ENCODE measurements around the gene ARFGEF3. TPM values are rescaled to one million over a fixed set of nuclear protein-coding genes. Genes with fewer than 3 reads are reported as not detected.

The ARFGEF3 gene
- polyA plus RNA-seq, 4 donors, result 4.8 to 6.9 (median 6.3) TPM

DNA sequence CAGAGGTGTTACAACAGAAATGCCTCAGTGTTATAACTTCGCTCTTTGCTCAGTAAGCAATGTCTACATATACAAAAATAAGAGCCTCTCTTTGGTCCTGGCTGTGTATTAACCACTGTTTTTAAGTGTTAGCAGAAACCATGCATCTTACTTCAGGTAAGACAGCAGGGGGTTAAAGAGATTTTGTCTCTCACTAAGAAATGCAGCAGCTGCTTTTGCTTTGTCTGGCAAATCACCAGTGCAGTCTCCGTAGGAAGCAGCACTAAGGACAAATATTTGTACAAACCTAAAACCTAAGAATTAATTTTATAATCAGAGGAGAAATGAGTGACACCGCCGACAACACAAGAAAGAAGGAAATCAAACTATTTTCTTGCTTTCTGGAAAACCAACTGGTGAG, 216.7 kb downstream of the ARFGEF3 start:
- DNase-seq (ENCODE audit: low read depth in 4 of 4, low spot score in 2 of 4), result no peak

DNA sequence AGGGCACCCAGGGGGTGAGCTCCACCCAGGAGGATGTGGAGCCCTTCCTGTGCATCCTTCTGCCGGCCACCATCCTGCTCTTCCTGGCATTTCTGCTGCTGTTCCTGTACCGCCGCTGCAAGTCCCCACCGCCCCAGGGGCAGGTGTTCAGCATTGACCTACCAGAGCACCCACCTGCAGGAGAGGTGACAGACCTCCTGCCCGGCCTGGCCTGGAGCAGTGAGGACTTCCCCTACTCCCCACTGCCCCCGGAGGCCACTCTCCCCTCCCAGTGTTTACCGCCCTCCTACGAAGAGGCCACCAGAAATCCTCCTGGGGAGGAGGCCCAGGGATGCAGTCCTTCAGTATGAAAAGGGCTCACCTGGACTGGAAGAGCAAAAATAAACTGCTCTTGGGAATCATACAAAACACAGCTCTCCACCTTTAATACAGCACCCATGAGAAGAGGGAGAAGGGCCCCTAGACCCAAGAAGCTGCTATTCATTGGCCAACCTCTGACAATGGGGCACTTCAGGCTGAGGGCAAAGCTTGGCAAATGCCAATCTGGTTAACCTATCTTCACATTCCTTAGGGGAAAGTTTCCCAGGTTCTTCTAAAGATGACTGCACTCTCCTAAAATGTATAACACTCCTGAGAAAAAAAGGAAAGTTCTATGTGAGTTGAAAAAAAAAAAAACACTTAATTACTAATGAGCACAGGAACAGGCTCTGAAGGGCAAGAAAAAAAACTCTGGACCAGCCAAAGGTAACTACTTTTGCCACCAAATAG, 220.9 kb downstream of the ARFGEF3 start:
- DNase-seq (ENCODE audit: low read depth in 4 of 4, low spot score in 2 of 4), result no peak

DNA sequence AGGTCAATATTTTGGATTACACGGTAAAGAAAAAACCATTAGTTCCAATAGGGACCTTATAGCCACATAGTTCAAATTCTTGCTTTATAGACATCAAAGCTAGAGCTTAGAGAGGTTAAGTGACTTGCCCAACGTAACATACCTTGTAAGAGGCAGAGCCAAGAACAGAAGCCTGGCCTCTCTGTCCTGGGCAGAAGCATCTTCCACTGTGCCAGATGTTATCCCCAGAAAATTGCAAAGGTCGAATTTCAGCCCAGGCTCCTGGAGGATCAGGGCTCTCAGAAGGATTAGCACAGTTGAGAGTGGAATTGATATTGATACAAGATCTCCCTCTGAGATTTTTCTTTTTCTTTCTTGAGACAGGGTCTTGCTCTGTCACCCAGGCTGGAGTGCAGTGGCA, 222.0 kb downstream of the ARFGEF3 start:
- DNase-seq (ENCODE audit: low read depth in 4 of 4, low spot score in 2 of 4), result no peak

- DNase-seq (ENCODE audit: low read depth in 4 of 4, low spot score in 2 of 4), result no peak
Observed at GRCh38 chr6:138386897-138387296, 225.2 kb downstream of the ARFGEF3 start.

- DNase-seq (ENCODE audit: low read depth in 4 of 4, low spot score in 2 of 4), result no peak
Observed at GRCh38 chr6:138387577-138388368, 226.0 kb downstream of the ARFGEF3 start.

- DNase-seq (ENCODE audit: low read depth in 4 of 4, low spot score in 2 of 4), result no peak
Observed at GRCh38 chr6:138389551-138389950, 227.8 kb downstream of the ARFGEF3 start.

Other genes starting within 250 kb of the ARFGEF3 start
- 10 to 100 TPM; 16.5 to 24.9 (median 20.0) TPM for gene PERP, start 54.5 kb upstream of the ARFGEF3 start, polyA plus RNA-seq (ENCODE audit: insufficient read length in 4 of 4)
- under 1 TPM in 2 of 4 donors, not detected in 2; 0.03 to 0.20 TPM for gene PBOV1, start 56.6 kb downstream of the ARFGEF3 start, polyA plus RNA-seq (ENCODE audit: insufficient read length in 4 of 4)
- gene SMIM28, start 216.0 kb downstream of the ARFGEF3 start, polyA plus RNA-seq (ENCODE audit: insufficient read length in 4 of 4), result not detected
- gene HEBP2, start 242.3 kb downstream of the ARFGEF3 start, polyA plus RNA-seq (ENCODE audit: insufficient read length in 4 of 4), result 10 to 100 TPM; 54.4 to 66.8 (median 60.7) TPM